Endothelial cell (in vitro differentiated cells): ENCODE results near the gene C17orf107. TPM values are rescaled to one million over a fixed set of nuclear protein-coding genes. Genes with fewer than 3 reads are reported as not detected.
"Not testable (repeated sequence)": the region's sequence is repeated elsewhere in the genome, so short reads cannot be mapped to it uniquely, and the experiment has no call there.

Source experiments
- DNase-seq: peaks from one replicate; pipeline ENCODE4 v3.0.0; 2021; ENCODE audit warnings: low spot score
- H3K27ac Mint-ChIP-seq: one replicate; pipeline ENCODE4 v1.8.0; 2021; ENCODE audit warnings: mixed read lengths, inconsistent platforms; ENCODE audit not compliant: unreplicated experiment
- H3K27me3 Mint-ChIP-seq: one replicate; pipeline ENCODE4 v1.8.0; 2021; ENCODE audit warnings: mild to moderate bottlenecking, moderate library complexity, mixed read lengths, inconsistent platforms; ENCODE audit not compliant: unreplicated experiment
- H3K36me3 Mint-ChIP-seq: one replicate; pipeline ENCODE4 v1.8.0; 2021; ENCODE audit warnings: mild to moderate bottlenecking, low read depth, mixed read lengths, inconsistent platforms; ENCODE audit not compliant: unreplicated experiment
- H3K4me1 Mint-ChIP-seq: one replicate; pipeline ENCODE4 v1.8.0; 2021; ENCODE audit warnings: mild to moderate bottlenecking, mixed read lengths, inconsistent platforms; ENCODE audit not compliant: unreplicated experiment
- H3K4me3 Mint-ChIP-seq: one replicate; pipeline ENCODE4 v1.8.0; 2021; ENCODE audit warnings: mild to moderate bottlenecking, mixed read lengths, inconsistent platforms; ENCODE audit not compliant: unreplicated experiment
- H3K9me3 Mint-ChIP-seq: one replicate; pipeline ENCODE4 v1.8.0; 2021; ENCODE audit warnings: mixed read lengths, inconsistent platforms; ENCODE audit not compliant: unreplicated experiment
- CTCF ChIP-seq: fragments of 200-600 bp; sonication (generic); IDR thresholded peaks from one replicate; pipeline ENCODE4 v1.5.0; 2021; ENCODE audit warnings: antibody characterized with exemption; ENCODE audit not compliant: unreplicated experiment
- total RNA-seq: library from RNA; stranded (reverse); fragmentation: NEBNext Ultra II Directional; extraction: Animal tissue kit (Norgen Biotek cat#: 25700); gene quantifications from one replicate; pipeline ENCODE4 v1.2.1, GENCODE V29; 2021; ENCODE audit not compliant: unreplicated experiment

Gene C17orf107
- total RNA-seq, 1 donor from 2014 or later: 2.3 TPM

- Mint-ChIP-seq H3K9me3 (no peaks in the 10 kb centered on the region), H3K4me3 (no peak overlapping the region), H3K4me1 (peaks cover 10% of the 10 kb centered on the region), H3K36me3 (peaks cover 12% of the 10 kb centered on the region), H3K27ac (no peak overlapping the region), H3K27me3 (peaks cover 19% of the 10 kb centered on the region)
- no peak for DNase-seq
- TF ChIP-seq CTCF: no peak
Observed at GRCh38 chr17:4901108-4901647, 1.8 kb downstream of the C17orf107 start.

GRCh38 chr17:4901648-4902344 is 2.5 kb downstream of the C17orf107 start:
- H3K27me3 Mint-ChIP-seq: peaks cover 20% of the 10 kb centered on the region
- H3K27ac Mint-ChIP-seq: no peak overlapping the region
- H3K9me3 Mint-ChIP-seq: no peaks in the 10 kb centered on the region
- no peak for TF ChIP-seq CTCF
- peaks cover 11% of the 10 kb centered on the region for H3K36me3 Mint-ChIP-seq
- H3K4me3 Mint-ChIP-seq: no peak overlapping the region
- H3K4me1 Mint-ChIP-seq: peaks cover 10% of the 10 kb centered on the region
- DNase-seq: no peak

GRCh38 chr17:4902540-4902939 is 3.2 kb downstream of the C17orf107 start:
- no peak overlapping the region for H3K4me3 Mint-ChIP-seq
- peaks cover 7% of the 10 kb centered on the region for H3K4me1 Mint-ChIP-seq
- no peaks in the 10 kb centered on the region for H3K9me3 Mint-ChIP-seq
- peaks cover 19% of the 10 kb centered on the region for H3K27me3 Mint-ChIP-seq
- no peak for DNase-seq
- TF ChIP-seq CTCF: no peak
- peaks cover 6% of the 10 kb centered on the region for H3K36me3 Mint-ChIP-seq
- no peak overlapping the region for H3K27ac Mint-ChIP-seq

GRCh38 chr17:4903051-4903818 is 3.9 kb downstream of the C17orf107 start, which contains the start of gene CHRNE:
CHRNE (minus strand) TSS chr17:4903098; CDS start chr17:4903063, 35 bp downstream.
- peaks cover 5% of the 10 kb centered on the region for H3K4me1 Mint-ChIP-seq
- H3K4me3 Mint-ChIP-seq: no peak within 1 kb of the TSS
- peak; percentile 80 for DNase-seq
- H3K27ac Mint-ChIP-seq: peak within 1 kb of the TSS; percentile 7
- H3K9me3 Mint-ChIP-seq: no peaks in the 10 kb centered on the region
- H3K27me3 Mint-ChIP-seq: peaks cover 19% of the 10 kb centered on the region
- peaks cover 4% of the 10 kb centered on the region for H3K36me3 Mint-ChIP-seq
- peak; percentile 68 for TF ChIP-seq CTCF

GRCh38 chr17:4906642-4907041 is 7.3 kb downstream of the C17orf107 start:
- not testable (repeated sequence) for H3K4me1 Mint-ChIP-seq, H3K36me3 Mint-ChIP-seq, H3K9me3 Mint-ChIP-seq, DNase-seq, H3K27ac Mint-ChIP-seq, H3K4me3 Mint-ChIP-seq
- H3K27me3 Mint-ChIP-seq: peaks cover 11% of the 10 kb centered on the region
